ENCODE results near the gene ZC3H18.

The ZC3H18 gene

DNA sequence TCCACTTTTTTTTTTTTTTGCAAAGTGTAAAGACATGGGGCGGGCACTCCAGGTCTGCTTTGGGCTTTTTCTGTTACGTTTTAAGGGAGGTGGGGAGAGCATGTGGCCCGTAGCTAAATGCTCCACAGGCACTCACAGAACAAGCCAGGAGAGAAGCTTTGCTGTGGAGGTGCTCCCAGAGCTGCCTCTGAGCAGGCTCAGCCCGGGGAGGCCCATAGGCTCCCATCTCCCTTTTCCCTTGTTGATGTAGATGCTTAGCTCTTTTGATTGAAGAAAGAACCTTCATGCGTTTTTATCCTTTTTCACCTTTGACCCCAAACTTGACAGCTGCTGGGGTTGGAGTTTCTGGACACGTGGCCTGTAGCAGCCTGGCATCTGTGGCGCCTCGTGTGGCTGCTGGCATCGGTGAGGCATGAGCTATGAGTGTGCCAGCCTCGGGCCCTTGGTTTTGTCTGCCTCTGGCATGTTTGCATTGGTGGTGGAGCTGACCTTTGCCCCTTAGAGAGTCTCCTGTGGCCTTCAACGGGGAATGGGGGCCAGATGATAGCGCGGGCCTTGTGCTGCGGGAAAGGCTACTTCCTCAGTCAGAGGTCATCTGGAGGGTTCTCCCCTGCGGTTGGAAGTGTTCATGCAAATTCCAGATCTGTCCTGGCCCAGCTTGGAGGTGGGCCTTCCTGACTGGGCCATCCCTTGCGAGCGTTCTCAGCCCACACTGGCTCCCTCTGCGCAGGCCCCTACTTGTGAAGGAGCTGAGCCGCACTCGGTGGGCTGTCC is 48.2 kb downstream of the ZC3H18 start:
- Histone ChIP-seq H3K9ac (no peak overlapping the region), H3K36me3 (ENCODE audit: control insufficient read depth, insufficient read depth, low read length) (no peaks in the 10 kb centered on the region), H3K9me3 (ENCODE audit: control insufficient read depth, low read length) (no peaks in the 10 kb centered on the region), H3K79me2 (peaks cover 24% of the 10 kb centered on the region), H3K4me2 (ENCODE audit: low read length) (no peak overlapping the region), H3K4me3 (ENCODE audit: low read depth, low read length) (no peak overlapping the region), H2AFZ (no peak overlapping the region), H3K27ac (no peak overlapping the region), H3K4me1 (no peaks in the 10 kb centered on the region), H3K27me3 (ENCODE audit: control insufficient read depth, insufficient read depth, low read length) (no peaks in the 10 kb centered on the region)
- TF ChIP-seq, protein P1, sequence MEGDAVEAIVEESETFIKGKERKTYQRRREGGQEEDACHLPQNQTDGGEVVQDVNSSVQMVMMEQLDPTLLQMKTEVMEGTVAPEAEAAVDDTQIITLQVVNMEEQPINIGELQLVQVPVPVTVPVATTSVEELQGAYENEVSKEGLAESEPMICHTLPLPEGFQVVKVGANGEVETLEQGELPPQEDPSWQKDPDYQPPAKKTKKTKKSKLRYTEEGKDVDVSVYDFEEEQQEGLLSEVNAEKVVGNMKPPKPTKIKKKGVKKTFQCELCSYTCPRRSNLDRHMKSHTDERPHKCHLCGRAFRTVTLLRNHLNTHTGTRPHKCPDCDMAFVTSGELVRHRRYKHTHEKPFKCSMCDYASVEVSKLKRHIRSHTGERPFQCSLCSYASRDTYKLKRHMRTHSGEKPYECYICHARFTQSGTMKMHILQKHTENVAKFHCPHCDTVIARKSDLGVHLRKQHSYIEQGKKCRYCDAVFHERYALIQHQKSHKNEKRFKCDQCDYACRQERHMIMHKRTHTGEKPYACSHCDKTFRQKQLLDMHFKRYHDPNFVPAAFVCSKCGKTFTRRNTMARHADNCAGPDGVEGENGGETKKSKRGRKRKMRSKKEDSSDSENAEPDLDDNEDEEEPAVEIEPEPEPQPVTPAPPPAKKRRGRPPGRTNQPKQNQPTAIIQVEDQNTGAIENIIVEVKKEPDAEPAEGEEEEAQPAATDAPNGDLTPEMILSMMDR (IDR thresholded peaks at IDR 0.05), result no peak

DNA sequence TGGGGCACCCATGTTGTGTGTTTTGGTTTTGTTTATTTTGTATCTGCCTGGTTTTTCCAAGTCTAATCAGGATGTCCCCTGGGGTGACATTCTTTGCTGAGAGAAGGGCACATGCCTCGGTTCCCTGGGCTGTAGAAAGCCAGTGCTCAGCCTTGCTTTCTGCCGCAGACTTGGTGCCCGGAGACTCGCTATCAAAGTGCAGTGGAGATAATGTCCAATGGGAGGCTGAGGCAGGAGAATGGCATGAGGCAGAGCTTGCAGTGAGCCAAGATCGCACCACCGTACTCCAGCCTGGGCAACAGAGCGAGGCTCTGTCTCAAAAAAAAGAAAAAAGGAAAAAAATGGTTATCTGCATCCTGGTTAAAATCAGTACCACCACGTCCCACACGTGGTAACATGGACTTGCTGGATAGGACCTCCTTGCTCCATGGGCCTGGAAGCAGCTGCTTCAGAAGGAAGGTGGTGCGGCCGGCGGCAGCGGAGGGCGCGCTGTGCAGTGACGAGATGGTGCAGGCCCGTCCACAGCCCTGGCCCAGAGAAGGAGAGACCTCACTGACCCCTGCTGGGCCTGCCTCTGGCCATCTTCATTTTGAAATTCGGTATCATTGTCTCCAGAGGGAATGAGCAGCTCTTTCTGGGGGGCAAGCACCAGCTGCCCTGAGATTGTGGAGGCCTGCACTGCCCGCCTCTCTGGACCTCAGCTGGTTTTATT is 48.9 kb downstream of the ZC3H18 start:
- TF ChIP-seq, protein P1 (IDR thresholded peaks at IDR 0.05), result no peak
- H2AFZ ChIP-seq, result no peak overlapping the region
- peaks cover 24% of the 10 kb centered on the region for H3K79me2 ChIP-seq
- H3K4me1 ChIP-seq, result no peaks in the 10 kb centered on the region
- no peak overlapping the region for H3K9ac ChIP-seq
- no peak overlapping the region for H3K4me3 ChIP-seq (ENCODE audit: low read depth, low read length)
- no peak overlapping the region for H3K4me2 ChIP-seq (ENCODE audit: low read length)
- no peaks in the 10 kb centered on the region for H3K36me3 ChIP-seq (ENCODE audit: control insufficient read depth, insufficient read depth, low read length)
- H3K27ac ChIP-seq, result no peak overlapping the region
- no peaks in the 10 kb centered on the region for H3K27me3 ChIP-seq (ENCODE audit: control insufficient read depth, insufficient read depth, low read length)
- no peaks in the 10 kb centered on the region for H3K9me3 ChIP-seq (ENCODE audit: control insufficient read depth, low read length)

DNA sequence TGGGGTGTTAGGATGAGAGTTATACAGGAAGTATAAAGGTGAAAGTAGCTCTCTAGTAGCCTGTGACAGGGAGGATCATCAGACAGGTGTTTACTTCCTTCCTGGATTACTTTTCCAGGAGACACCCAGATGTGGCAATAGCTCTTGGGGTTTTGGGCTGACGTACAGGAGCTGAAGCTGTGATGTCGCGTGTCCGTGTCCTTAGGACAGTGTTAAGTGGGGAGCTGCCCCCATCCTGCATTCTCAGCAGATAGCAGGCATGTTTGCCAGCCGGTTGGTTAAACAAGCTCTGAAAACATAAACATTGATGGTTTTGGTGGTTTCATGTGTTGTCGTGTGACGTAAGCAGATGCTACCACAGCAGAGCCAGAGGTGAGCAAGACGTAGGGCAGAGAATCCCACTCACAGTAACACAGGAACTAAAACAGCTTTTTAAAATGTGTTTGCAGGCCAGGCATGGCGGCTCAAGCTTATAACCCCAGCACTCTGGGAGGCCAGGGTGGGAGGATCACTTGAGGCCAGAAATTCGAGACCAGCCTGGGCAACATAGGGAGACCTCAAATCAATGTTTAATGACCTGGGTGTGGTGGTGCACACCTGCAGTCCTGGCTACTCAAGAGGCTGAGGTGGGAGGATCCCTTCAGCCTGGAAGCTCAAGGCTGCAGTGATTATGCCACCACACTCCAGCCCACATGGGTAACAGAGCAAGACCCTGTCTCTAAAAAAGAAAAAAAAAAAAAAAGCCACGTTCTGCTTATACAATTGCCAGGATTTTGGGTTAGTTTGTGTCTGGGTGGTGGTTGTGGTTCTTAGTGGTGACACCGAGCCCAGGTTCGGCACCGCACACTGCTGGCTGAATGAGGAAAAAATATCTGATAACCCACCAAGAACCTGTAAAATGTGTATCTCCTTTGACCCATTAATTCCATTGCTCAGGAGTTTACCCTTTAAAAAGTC is 49.9 kb downstream of the ZC3H18 start:
- peaks cover 20% of the 10 kb centered on the region for H3K79me2 ChIP-seq
- no peak overlapping the region for H3K4me2 ChIP-seq (ENCODE audit: low read length)
- TF ChIP-seq, protein P1 (IDR thresholded peaks at IDR 0.05), result no peak
- no peak overlapping the region for H2AFZ ChIP-seq
- H3K36me3 ChIP-seq (ENCODE audit: control insufficient read depth, insufficient read depth, low read length), result no peaks in the 10 kb centered on the region
- no peaks in the 10 kb centered on the region for H3K27me3 ChIP-seq (ENCODE audit: control insufficient read depth, insufficient read depth, low read length)
- no peak overlapping the region for H3K27ac ChIP-seq
- H3K4me3 ChIP-seq (ENCODE audit: low read depth, low read length), result no peak overlapping the region
- H3K9me3 ChIP-seq (ENCODE audit: control insufficient read depth, low read length), result no peaks in the 10 kb centered on the region
- no peak overlapping the region for H3K9ac ChIP-seq
- H3K4me1 ChIP-seq, result no peaks in the 10 kb centered on the region

GRCh38 chr16:88622125-88622524 is 51.9 kb downstream of the ZC3H18 start:
- Histone ChIP-seq H3K9ac (no peak overlapping the region), H3K27ac (no peak overlapping the region), H3K4me2 (ENCODE audit: low read length) (no peak overlapping the region), H3K4me3 (ENCODE audit: low read depth, low read length) (no peak overlapping the region), H3K9me3 (ENCODE audit: control insufficient read depth, low read length) (no peaks in the 10 kb centered on the region), H3K4me1 (no peaks in the 10 kb centered on the region), H2AFZ (no peak overlapping the region), H3K36me3 (ENCODE audit: control insufficient read depth, insufficient read depth, low read length) (no peaks in the 10 kb centered on the region), H3K79me2 (peaks cover 6% of the 10 kb centered on the region), H3K27me3 (ENCODE audit: control insufficient read depth, insufficient read depth, low read length) (no peaks in the 10 kb centered on the region)
- TF ChIP-seq, protein P1 (IDR thresholded peaks at IDR 0.05), result no peak
